NCI-H146 treated with DMSO at 0.1 percent for 48 hours (cell line): ENCODE measurements around the gene FBN1.

Experiments used
- DNase-seq: peaks from one replicate; lab custom pipeline; 2025; ENCODE audit not compliant: unreplicated experiment; lab: John Stamatoyannopoulos, UW

FBN1 gene

GRCh38 chr15:48440084-48440483 is 205.4 kb downstream of the FBN1 start:
- no peak for DNase-seq

DNA sequence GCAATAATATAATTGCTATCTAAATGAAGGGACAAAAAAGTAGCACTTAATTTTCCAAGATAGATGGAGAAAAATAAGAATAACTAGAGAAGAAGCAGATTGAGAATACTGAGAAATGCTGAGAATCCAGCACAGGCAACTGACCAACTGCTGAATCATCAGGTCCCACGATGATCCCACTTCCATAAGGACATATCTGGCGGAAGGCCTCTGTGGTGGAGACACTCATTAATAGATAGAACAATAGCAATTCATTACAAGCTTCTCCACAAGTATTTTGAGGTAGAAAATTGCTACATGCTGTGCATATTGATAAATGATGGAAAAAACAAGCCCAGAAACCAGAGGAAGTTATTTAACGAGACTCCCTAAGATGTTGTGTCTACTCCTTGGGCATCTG is 208.3 kb downstream of the FBN1 start:
- DNase-seq = no peak

GRCh38 chr15:48435321-48435720 is 210.2 kb downstream of the FBN1 start:
- DNase-seq = no peak

DNA sequence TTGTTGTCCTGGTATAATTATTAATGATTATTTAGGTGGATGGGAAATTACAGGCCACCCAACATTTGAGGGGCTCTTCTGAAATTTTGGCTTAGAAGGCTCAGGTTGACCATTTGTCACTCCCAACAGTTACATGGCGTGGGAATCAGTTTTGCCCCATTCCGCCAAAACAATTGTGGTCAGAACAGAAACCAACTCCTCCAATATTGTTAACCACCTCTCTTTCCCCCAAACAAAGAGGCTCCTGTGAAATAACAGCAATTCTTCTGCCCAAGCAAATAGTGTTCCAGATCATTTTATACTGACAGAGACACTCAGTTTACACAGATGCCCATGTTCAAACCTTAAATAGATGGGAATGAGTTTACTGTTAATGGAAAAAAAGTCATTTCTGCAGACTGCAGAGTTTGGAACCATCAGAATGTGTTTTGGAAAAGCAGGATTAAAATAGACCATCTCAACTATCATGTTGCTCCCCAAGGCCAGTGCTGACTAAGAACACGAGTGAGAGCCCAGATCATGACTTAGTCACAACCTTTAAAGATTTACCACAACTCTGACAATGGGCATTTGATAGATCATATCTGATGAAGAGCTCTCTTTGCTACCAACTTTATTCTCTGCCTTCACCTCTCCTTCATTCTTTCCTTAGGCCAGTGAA is 212.2 kb downstream of the FBN1 start:
- DNase-seq = no peak

DNA sequence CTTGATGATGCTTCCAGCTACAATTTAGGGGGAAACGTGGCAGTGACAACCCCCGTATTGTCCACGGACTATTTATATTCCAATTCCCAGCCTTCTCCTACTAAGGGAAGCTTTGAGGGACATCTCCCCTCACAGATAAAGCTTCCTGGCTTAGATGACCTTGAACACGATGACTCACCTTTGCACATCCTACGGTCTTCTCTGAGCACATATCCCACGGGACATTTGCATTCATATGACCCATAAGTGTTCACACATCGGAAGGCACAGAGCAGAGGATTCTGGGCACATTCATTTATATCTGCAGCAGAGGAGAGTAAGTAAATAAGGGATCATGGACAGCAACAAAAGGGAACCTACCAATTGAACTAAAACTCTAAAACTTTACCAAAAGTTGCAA is 212.8 kb downstream of the FBN1 start:
- no peak for DNase-seq

- no peak for DNase-seq
Observed at GRCh38 chr15:48427960-48428547, 217.5 kb downstream of the FBN1 start.

DNA sequence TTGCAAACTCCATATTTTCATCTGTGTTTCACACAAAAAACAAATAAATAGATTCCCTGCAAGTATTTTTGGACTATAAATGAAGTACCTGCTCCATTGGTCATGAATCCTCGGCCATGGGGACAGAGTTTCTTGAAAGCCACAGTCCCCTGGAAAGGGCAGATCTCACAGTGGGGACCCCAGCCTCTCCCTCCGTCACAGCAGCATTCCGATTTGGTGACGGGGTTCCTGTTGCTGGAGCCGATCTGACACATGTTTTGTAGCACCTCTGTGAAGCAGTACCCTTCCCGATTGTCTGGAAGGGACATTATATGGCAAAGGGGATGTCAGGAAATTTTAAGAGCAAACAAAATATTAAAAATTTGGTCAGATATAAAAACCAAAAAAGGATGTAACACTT is 218.0 kb downstream of the FBN1 start:
- DNase-seq = no peak

DNA sequence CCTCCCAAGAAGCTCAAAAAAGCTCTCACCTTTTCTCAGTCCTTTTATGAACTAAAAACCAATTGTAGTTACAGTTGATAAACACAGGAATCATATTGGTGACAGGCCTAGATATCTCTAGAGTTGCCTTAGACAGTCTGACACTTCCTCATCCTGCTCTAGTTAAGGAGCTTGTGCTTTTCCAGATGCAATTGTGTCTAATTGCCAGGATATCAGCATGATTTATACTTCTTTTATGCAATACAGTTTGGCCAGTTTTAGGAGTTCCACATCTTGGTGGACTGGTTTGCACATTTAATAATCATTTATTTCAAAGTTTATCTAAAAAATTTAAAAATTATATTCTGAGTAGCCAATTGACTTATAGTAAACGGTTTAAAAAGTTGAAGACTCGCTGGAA is 218.6 kb downstream of the FBN1 start:
- no peak for DNase-seq

GRCh38 chr15:48426044-48426443 is 219.5 kb downstream of the FBN1 start:
- DNase-seq = no peak

DNA sequence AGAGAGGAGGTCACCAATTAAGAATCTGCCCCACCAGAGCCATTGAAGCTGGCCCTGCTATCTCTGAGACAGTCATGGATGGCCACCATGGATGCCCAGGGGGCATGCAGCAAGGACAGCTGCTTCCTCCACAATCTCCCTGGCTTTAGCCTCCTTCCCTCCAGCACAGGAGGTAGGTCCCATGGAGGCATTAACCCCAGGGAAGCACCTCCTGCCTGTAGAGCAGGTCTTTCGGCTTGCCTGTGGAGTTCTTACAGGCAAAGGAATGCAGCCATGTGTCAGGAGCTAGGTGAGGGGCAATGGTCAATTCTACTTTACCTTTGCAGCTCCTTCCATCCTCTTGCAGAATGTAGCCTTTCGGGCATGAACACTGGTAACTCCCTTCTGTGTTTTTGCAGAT is 220.5 kb downstream of the FBN1 start:
- no peak for DNase-seq

GRCh38 chr15:48423896-48424475 is 221.5 kb downstream of the FBN1 start:
- DNase-seq = no peak

- DNase-seq = no peak
Observed at GRCh38 chr15:48423342-48423741, 222.2 kb downstream of the FBN1 start.

DNA sequence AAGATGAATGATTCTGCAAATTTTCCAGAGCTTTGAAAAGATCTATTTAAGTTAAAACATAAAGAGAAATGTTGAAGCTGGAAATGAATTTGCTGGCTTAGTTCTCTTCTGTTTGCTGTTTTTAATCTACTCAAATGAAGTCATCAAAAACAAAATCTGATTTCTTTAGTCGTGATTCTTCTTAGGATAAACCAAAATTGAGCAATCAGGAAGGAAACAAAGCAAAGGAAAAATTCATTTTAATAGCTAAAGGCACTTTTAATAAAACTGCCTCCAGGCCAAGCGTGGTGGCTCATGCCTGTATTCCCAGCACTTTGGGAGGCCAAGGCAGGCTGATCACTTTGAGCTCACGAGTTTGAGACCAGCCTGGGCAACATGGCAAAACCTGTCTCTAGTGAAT is 223.1 kb downstream of the FBN1 start:
- no peak for DNase-seq

GRCh38 chr15:48421362-48421761 is 224.1 kb downstream of the FBN1 start:
- peak; percentile 12 for DNase-seq

DNA sequence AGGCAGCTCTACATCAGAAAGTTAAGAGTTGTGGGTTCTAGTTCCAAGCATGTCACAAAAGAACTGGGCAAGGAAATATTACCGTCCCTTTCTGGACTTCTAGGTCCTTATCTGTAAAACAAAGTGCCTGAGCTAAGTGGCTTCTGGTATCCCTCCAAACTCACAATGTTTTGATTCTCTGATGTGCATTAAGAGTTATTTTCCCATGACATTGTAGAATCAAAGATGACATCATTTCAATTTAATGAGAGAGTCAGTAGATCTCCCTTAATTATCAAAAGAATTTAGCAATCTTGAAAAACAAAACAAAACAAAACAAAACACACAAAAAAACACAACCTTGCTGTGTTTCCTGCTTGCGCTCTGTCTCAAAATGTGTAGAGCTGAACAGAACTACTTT is 225.6 kb downstream of the FBN1 start:
- no peak for DNase-seq

GRCh38 chr15:48418343-48418742 is 227.2 kb downstream of the FBN1 start:
- DNase-seq = no peak

GRCh38 chr15:48416301-48416700 is 229.2 kb downstream of the FBN1 start:
- no peak for DNase-seq

- no peak for DNase-seq
Observed at GRCh38 chr15:48415036-48415886, 230.2 kb downstream of the FBN1 start.

GRCh38 chr15:48414015-48414414 is 231.5 kb downstream of the FBN1 start:
- DNase-seq = no peak

DNA sequence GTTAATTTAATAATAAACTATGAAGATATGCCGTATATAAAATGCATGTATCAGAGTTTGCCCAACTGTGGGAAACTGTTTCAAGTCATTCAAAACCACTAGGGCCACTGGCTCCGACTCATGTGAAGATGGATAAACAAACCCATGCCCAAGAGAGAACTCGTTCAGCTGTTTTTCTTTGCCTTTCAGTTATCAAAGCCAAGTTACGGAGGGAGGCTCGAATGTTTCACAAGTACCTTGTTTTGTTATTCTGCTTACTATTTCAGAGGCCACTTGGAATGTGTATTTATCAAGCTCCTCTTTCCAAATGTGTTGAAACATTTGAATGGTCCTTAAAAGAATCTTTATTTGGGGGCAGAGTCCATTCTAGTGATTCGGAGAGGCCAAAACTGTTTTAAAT is 232.2 kb downstream of the FBN1 start:
- DNase-seq = no peak

DNA sequence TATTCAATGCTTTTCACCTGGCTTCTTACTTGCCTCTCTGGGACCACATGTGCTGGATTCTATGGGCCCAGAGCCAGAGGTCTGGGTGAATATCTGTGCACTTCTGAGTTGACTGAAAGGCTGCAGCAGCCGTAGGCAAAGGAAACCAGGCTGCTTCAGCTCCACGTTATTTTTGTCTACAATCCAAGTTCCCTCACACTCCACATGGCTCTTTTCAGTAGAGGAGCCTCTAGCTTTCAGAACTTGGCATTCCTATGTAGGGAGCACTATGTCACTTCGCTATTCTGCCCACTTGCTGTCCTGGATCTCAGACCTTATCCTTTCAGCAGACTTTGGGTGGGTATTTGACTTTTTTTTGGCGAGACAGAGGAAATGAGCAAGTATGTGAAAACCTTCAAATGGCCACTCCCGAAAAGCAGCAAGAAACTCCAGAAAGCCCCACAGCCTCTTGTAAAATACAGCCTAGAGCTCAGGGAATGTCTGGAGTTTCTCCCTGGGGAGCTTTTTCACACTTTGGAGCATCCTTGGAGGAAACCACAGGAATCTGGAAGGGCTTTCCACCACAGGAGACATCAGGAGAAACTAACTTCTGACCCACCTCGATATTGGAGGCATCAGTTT is 233.4 kb downstream of the FBN1 start:
- DNase-seq = no peak
